Ascending aorta (tissue), 2 donors: Measurements from ENCODE around the gene TTC13. TPM values are rescaled to one million over a fixed set of nuclear protein-coding genes. Genes with fewer than 3 reads are reported as not detected.

Experiments
- DNase-seq, 2 donors: peaks; one replicate each; pipeline ENCODE4 v3.0.0-alpha.2; 2019; ENCODE audit warnings: low spot score in 2 of 2
- H3K27ac ChIP-seq, 2 donors: fragments of 200-600 bp; sonication (generic); one replicate each; pipeline ENCODE4 v1.5.1; 2016 to 2017; ENCODE audit warnings: mild to moderate bottlenecking in 1 of 2
- H3K27me3 ChIP-seq: fragments of 200-600 bp; sonication (generic); one replicate; pipeline ENCODE4 v1.5.1; 2017
- H3K36me3 ChIP-seq, 2 donors: fragments of 200-600 bp; sonication (generic); one replicate each; pipeline ENCODE4 v1.5.1; 2016
- H3K4me1 ChIP-seq, 2 donors: fragments of 200-600 bp; sonication (generic); one replicate each; pipeline ENCODE4 v1.5.1; 2016 to 2017; ENCODE audit warnings: mild to moderate bottlenecking in 1 of 2
- H3K4me3 ChIP-seq, 2 donors: fragments of 200-600 bp; sonication (generic); one replicate each; pipeline ENCODE4 v1.5.1; 2016 to 2017; ENCODE audit warnings: mild to moderate bottlenecking in 1 of 2
- H3K9me3 ChIP-seq, 2 donors: fragments of 200-600 bp; sonication (generic); one replicate each; pipeline ENCODE4 v1.5.1; 2016
- intact Hi-C: fragments of 100-400 bp; cut with DNase I; formaldehyde crosslinking; loops from one replicate; pipeline ENCODE4 v1.15.1; 2023
- total RNA-seq: library from RNA; depleted of rRNA; stranded (reverse); fragments of >200 nt; gene quantifications from one replicate; pipeline ENCODE4 v1.1.0, GENCODE V29; 2016
- TF ChIP-seq, protein P1 (sequence below), 3 experiments: fragments of 200-600 bp in 2 of 3; fragments of 450-650 bp in 1 of 3; sonication (generic) in 2 of 3; IDR thresholded peaks; one replicate each; pipeline ENCODE4 v1.5.1; 2016 to 2019; ENCODE audit warnings: antibody characterized with exemption in 3 of 3, mild to moderate bottlenecking in 1 of 3, moderate library complexity in 1 of 3

The TTC13 gene
- total RNA-seq, 1 donor from 2014 or later: 21.5 TPM

DNA sequence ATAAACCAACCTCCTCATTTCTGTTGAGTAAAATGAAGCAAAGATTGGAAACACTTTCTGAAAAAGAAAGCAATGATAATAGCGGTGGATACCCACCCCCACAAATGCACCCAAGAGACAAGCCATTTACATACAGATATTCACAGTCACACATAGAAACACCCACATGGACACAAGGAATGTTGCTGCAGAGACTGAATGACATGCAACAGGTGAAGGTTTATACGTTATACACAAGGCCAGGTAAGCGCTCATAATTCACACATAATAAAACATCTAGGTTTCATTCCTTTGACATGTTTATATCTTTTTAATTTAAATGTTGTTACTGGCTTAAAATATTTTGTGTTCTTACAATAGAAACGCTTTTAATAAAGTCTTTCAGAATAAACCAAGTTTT, 21.5 kb upstream of the TTC13 start:
- Histone ChIP-seq H3K4me1 (no peaks in the 10 kb centered on the region), H3K27ac (no peak overlapping the region), H3K4me3 (no peak overlapping the region), H3K27me3 (no peaks in the 10 kb centered on the region), H3K36me3 (peaks cover 39 to 55% of the 10 kb centered on the region in 2 donors), H3K9me3 (peaks cover 0 to 25% of the 10 kb centered on the region in 2 donors)
- intact Hi-C loops: no loop called here
- TF ChIP-seq, protein P1, sequence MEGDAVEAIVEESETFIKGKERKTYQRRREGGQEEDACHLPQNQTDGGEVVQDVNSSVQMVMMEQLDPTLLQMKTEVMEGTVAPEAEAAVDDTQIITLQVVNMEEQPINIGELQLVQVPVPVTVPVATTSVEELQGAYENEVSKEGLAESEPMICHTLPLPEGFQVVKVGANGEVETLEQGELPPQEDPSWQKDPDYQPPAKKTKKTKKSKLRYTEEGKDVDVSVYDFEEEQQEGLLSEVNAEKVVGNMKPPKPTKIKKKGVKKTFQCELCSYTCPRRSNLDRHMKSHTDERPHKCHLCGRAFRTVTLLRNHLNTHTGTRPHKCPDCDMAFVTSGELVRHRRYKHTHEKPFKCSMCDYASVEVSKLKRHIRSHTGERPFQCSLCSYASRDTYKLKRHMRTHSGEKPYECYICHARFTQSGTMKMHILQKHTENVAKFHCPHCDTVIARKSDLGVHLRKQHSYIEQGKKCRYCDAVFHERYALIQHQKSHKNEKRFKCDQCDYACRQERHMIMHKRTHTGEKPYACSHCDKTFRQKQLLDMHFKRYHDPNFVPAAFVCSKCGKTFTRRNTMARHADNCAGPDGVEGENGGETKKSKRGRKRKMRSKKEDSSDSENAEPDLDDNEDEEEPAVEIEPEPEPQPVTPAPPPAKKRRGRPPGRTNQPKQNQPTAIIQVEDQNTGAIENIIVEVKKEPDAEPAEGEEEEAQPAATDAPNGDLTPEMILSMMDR (IDR thresholded peaks at IDR 0.05): no peak
- no peak for DNase-seq

DNA sequence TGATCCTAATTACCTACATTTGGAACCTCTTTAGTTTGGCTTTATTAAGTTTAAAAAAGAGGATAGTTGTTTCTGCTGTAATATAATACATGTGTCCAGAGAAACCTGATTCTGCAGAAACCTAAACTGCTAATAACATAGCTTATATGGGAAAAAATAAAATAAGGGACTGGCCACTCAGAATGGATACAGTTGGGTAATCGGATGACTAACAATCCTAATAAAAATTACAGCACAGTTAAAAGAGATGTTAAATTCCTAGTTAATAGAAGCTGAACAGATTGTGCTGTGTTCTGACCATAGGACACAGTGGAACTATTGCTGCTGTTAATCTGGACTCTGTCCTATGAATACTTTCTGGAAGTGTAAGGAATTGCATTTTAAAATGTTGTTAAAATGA, 16.2 kb upstream of the TTC13 start:
- peaks cover 32 to 65% of the 10 kb centered on the region in 2 donors for H3K36me3 ChIP-seq
- intact Hi-C loops: no loop called here
- TF ChIP-seq, protein P1 (IDR thresholded peaks at IDR 0.05): no peak

DNA sequence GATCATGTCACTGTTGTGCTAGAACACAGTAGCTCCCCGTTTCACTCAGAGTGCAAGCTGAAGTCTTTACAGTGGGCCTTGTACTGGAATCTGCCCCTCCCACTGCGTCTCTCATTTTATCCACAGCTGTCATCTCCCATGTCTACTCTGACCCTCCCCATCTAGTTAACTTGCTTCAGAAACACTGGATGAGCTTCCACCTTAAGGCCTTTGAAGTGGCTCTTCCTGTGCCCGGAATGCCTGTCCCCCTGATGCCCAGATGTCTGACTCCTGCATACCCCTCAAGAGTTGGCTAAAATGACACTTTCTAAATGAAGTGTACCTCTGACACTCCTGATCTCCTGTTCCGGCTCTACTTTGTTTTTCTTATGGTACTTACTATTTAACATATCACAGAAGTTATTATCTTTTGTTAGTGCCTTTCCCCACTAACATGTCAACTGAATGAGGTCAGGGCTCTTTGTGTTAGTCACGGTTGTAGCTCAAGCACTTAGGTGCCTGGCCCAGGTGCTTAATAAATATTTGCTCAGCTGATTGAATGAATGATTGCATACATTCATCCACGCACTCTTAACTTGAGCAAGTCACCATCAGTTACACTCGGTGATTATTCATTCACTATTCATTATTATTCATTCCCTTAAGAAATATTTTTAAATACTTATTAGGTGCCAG, 13.6 kb upstream of the TTC13 start:
- Histone ChIP-seq H3K4me3 (no peak overlapping the region), H3K27me3 (no peaks in the 10 kb centered on the region), H3K36me3 (peaks cover 6 to 42% of the 10 kb centered on the region in 2 donors), H3K4me1 (no peaks in the 10 kb centered on the region), H3K27ac (no peak overlapping the region), H3K9me3 (no peaks in the 10 kb centered on the region)
- intact Hi-C loops: no loop called here
- no peak for DNase-seq
- TF ChIP-seq, protein P1 (IDR thresholded peaks at IDR 0.05): no peak

More for the DNA sequence above, 16.2 kb upstream of the TTC13 start:
- Histone ChIP-seq H3K27ac (no peak overlapping the region), H3K4me1 (no peaks in the 10 kb centered on the region), H3K4me3 (no peak overlapping the region), H3K27me3 (no peaks in the 10 kb centered on the region), H3K9me3 (no peaks in the 10 kb centered on the region)
- no peak for DNase-seq

DNA sequence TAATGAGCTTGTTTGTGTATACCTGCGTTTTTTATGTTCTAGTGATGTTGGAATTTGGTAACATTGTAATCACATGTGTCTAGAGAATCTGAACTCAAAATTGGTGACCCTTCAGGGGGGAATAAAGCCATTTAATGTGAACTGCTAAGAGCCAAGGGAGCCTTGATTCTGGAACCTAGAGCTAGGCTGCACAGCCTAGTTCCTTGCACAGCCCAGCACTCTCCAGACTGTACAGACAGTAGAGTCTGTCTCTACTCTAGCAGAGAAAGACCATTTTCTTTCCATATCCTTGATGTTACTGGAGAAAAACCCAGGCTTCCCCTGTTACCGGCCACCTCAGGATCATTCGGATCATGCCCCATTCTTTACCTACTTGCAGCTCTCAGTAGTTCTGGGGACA, 8.8 kb upstream of the TTC13 start:
- Histone ChIP-seq H3K9me3 (no peaks in the 10 kb centered on the region), H3K27me3 (no peaks in the 10 kb centered on the region), H3K36me3 (peaks cover 0 to 25% of the 10 kb centered on the region in 2 donors), H3K4me1 (no peaks in the 10 kb centered on the region), H3K4me3 (no peak overlapping the region), H3K27ac (no peak overlapping the region)
- no peak for DNase-seq
- TF ChIP-seq, protein P1 (IDR thresholded peaks at IDR 0.05): no peak
- intact Hi-C loops: no loop called here

DNA sequence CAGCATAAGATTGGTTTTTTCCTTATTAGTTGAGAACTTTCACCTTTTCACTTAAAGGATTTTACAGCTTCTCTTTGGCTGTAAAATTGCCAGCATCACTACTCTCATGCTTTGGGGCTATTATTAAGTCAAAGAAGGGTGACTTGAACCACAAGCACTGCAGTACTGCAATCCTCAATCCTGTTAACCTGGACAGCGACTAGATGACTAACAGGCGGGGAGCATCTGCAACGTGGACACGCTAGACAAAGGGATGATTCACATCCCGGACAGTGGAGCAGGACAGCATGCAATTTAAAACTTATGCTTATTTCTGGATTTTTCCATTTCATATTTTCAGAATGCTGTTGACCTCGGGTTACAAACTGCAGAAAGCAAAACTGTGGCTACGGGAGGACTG, 8.3 kb upstream of the TTC13 start:
- no peak for DNase-seq
- TF ChIP-seq, protein P1 (IDR thresholded peaks at IDR 0.05): no peak

More for the DNA sequence above, 8.3 kb upstream of the TTC13 start:
- Histone ChIP-seq H3K4me3 (no peak overlapping the region), H3K27me3 (no peaks in the 10 kb centered on the region), H3K36me3 (peaks cover 0 to 21% of the 10 kb centered on the region in 2 donors), H3K9me3 (no peaks in the 10 kb centered on the region), H3K27ac (no peak overlapping the region), H3K4me1 (no peaks in the 10 kb centered on the region)
- intact Hi-C loops: no loop called here
